Stimulated activated CD8-positive, alpha-beta memory T cell treated with anti-CD3 and anti-CD28 coated beads, Interleukin-4, amount 100 ng/mL, for 1 hour (primary cell): ENCODE results near the gene ZNF358.
A peak's percentile ranks its signal among the peaks of the same experiment; 100 is the strongest.

ENCODE experiments used
- DNase-seq, 2 donors: peaks; one replicate each; pipeline ENCODE4 v3.0.0-alpha.2; 2020; ENCODE audit warnings: low read depth in 2 of 2, low spot score in 1 of 2

ZNF358 gene

GRCh38 chr19:7488736-7489353 lies 27.1 kb upstream of the ZNF358 start, which contains the start of gene PEX11G:
TSS of gene PEX11G (minus strand) at chr19:7489035. CDS start at chr19:7489010, 25 bp downstream.
- DNase-seq = peak; percentile 80 to 81

- DNase-seq = no peak
These were observed 26.3 kb upstream of the ZNF358 start for GRCh38 chr19:7489609-7490044.

GRCh38 chr19:7492142-7492541 lies 23.8 kb upstream of the ZNF358 start:
- no peak for DNase-seq

- no peak for DNase-seq
These were observed 23.3 kb upstream of the ZNF358 start for GRCh38 chr19:7492558-7492957.

GRCh38 chr19:7494416-7495098 lies 21.3 kb upstream of the ZNF358 start:
- no peak for DNase-seq

- DNase-seq = no peak
These were observed 18.6 kb upstream of the ZNF358 start for GRCh38 chr19:7497292-7497691.

GRCh38 chr19:7500811-7501450 lies 15.0 kb upstream of the ZNF358 start:
- DNase-seq = no peak

GRCh38 chr19:7502552-7502951 lies 13.4 kb upstream of the ZNF358 start:
- no peak for DNase-seq

- no peak for DNase-seq
These were observed 11.2 kb upstream of the ZNF358 start for GRCh38 chr19:7504684-7505083.

- DNase-seq = no peak
These were observed 10.6 kb upstream of the ZNF358 start for GRCh38 chr19:7505288-7505681.

- no peak for DNase-seq
These were observed 10.1 kb upstream of the ZNF358 start for GRCh38 chr19:7505682-7506384.

- no peak for DNase-seq
These were observed 9.2 kb upstream of the ZNF358 start for GRCh38 chr19:7506385-7507328.

- no peak for DNase-seq
These were observed 8.0 kb upstream of the ZNF358 start for GRCh38 chr19:7507884-7508283.

GRCh38 chr19:7509625-7510024 lies 6.3 kb upstream of the ZNF358 start:
- DNase-seq = no peak

GRCh38 chr19:7512400-7512851 lies 3.5 kb upstream of the ZNF358 start:
- DNase-seq = no peak

- no peak for DNase-seq
These were observed 1.9 kb upstream of the ZNF358 start for GRCh38 chr19:7513809-7514642.

GRCh38 chr19:7515110-7515644 lies 726 bp upstream of the ZNF358 start:
- DNase-seq = no peak

GRCh38 chr19:7516333-7516732 lies 430 bp downstream of the ZNF358 start:
- no peak for DNase-seq

GRCh38 chr19:7516878-7517277 lies 975 bp downstream of the ZNF358 start:
- DNase-seq = no peak
